ENCODE measurements around the gene DHRS3. TPM values are rescaled to one million over a fixed set of nuclear protein-coding genes. Genes with fewer than 3 reads are reported as not detected.

DHRS3 gene
- total and polyA plus RNA-seq, 8 donors = 15.1 to 103 (median 58.2) TPM

DNA sequence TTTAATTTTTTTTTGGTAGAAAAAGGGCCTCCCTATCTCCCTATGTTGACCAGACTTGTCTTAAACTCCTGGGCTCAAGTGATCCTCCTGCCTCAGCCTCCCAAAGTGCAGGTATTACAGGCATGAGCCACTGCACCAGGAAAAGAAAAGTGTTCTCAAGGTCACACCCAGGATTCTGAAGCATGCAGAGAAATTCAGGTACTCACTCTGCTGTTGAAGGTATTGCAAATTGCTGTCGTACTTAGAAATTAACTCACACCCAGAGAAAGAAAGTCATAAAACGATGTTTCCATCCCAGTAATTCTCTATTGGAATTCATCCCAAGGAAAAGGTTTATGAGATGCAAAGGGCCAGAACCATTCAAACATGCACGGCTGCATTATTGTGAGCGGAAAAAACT is 73.7 kb downstream of the DHRS3 start:
- TF ChIP-seq EP300 (IDR thresholded peaks at IDR 0.05) = no peak
- TF ChIP-seq, protein P1, sequence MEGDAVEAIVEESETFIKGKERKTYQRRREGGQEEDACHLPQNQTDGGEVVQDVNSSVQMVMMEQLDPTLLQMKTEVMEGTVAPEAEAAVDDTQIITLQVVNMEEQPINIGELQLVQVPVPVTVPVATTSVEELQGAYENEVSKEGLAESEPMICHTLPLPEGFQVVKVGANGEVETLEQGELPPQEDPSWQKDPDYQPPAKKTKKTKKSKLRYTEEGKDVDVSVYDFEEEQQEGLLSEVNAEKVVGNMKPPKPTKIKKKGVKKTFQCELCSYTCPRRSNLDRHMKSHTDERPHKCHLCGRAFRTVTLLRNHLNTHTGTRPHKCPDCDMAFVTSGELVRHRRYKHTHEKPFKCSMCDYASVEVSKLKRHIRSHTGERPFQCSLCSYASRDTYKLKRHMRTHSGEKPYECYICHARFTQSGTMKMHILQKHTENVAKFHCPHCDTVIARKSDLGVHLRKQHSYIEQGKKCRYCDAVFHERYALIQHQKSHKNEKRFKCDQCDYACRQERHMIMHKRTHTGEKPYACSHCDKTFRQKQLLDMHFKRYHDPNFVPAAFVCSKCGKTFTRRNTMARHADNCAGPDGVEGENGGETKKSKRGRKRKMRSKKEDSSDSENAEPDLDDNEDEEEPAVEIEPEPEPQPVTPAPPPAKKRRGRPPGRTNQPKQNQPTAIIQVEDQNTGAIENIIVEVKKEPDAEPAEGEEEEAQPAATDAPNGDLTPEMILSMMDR (IDR thresholded peaks at IDR 0.05) = no peak
- TF ChIP-seq POLR2AphosphoS5 (IDR thresholded peaks at IDR 0.05) = no peak
- TF ChIP-seq POLR2A (IDR thresholded peaks at IDR 0.05) = no peak
- Histone ChIP-seq H3K27me3 (no peaks in the 10 kb centered on the region), H3K4me3 (no peak overlapping the region), H3K4me1 (peaks cover 23 to 56% (median 46%) of the 10 kb centered on the region in 4 donors), H3K27ac (peak overlapping the region in 1 of 5 donors; percentile 84), H3K36me3 (no peaks in the 10 kb centered on the region), H3K9me3 (no peaks in the 10 kb centered on the region)
- intact Hi-C loops (cut with DNase I; ENCODE audit: low total_unique reads) = no loop called here
- DNase-seq = no peak
- 77 to 92% (median 89%) methylated on average over 4 of the region's 4 CpGs for WGBS, 5 donors

DNA sequence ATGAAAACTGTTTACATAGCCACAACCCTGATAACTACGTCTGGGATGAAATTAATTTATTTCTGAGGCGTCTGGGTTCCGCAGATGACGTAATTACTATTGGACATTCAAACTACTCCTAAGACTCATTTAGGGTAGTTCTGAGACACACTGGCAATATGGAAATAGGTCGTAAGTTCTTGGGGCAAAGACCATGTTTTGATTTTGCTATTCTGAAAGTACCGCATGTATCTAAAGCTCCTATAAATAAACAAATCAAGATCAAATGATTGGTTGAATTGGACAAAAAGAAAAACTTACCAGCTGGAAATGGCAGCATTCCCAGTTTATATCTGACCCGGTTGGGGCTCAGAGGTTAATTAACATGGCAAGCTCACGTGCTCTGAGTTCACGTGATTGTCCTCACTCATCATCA is 74.3 kb downstream of the DHRS3 start:
- no peak for TF ChIP-seq POLR2A (IDR thresholded peaks at IDR 0.05)
- TF ChIP-seq EP300 (IDR thresholded peaks at IDR 0.05) = no peak
- TF ChIP-seq, protein P1 (IDR thresholded peaks at IDR 0.05) = no peak
- TF ChIP-seq POLR2AphosphoS5 (IDR thresholded peaks at IDR 0.05) = no peak
- H3K36me3 ChIP-seq = no peaks in the 10 kb centered on the region
- WGBS, 5 donors = 22 to 45% (median 28%) methylated on average over 9 of the region's 9 CpGs
- no peaks in the 10 kb centered on the region for H3K9me3 ChIP-seq
- peaks cover 21 to 53% (median 41%) of the 10 kb centered on the region in 4 donors for H3K4me1 ChIP-seq
- H3K4me3 ChIP-seq = no peak overlapping the region
- no peaks in the 10 kb centered on the region for H3K27me3 ChIP-seq
- intact Hi-C loops (cut with DNase I; ENCODE audit: low total_unique reads) = no loop called here
- H3K27ac ChIP-seq = peak overlapping the region in 1 of 5 donors; percentile 84
- DNase-seq = no peak

DNA sequence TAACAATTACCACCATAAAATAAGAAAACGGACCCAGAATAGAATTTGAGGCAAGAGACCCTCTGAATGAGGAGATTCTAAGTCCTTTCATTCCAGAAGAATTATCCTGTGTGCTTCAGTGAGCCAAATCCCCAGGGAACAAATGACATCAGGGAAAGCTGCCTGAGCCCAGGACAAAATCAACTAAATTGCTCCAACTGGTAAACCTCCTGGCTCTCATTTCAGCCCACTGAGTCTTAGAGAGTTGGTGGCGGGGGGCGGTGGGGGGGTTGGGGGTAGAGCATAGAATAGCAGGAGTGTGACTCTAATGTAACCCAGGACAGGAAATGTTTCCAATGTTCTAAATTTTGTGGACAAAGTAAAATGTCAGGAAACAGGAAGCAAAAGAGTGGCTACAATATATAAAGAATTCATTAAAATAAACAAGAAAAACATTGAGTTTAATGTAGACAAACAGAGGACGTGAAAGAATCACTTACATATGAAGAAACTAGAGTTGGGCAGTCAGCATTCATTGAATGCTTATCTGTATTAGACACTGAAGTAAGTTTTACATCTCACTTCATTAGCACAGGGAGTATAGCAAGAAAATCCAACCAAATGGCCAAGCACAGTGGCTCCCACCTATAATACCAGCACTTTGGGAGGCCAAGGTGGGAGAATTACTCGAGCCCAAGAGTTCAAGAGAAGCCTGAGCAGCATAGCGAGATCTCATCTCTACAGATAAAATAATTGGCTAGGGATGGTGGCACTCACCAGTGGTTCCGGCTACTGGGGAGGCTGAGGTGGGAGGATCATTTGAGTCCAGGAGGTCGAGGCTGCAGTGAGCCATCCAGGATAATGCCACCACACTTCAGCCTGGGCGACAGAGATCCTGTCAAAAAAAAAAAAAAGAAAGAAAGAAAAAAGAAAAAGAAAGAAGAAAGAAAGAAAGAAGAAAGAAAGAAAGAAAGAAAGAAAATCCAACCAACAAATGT is 75.1 kb downstream of the DHRS3 start:
- TF ChIP-seq, protein P1 (IDR thresholded peaks at IDR 0.05) = no peak
- H3K4me1 ChIP-seq = peaks cover 21 to 51% (median 36%) of the 10 kb centered on the region in 4 donors
- H3K27me3 ChIP-seq = no peaks in the 10 kb centered on the region
- WGBS, 5 donors = 73 to 89% (median 88%) methylated on average over 9 of the region's 9 CpGs
- no peak overlapping the region for H3K4me3 ChIP-seq
- intact Hi-C loops (cut with DNase I; ENCODE audit: low total_unique reads) = no loop called here
- DNase-seq = no peak
- peak overlapping the region in 3 of 5 donors; percentile 8 to 84 (median 79) for H3K27ac ChIP-seq
- no peaks in the 10 kb centered on the region for H3K9me3 ChIP-seq
- no peaks in the 10 kb centered on the region for H3K36me3 ChIP-seq

DNA sequence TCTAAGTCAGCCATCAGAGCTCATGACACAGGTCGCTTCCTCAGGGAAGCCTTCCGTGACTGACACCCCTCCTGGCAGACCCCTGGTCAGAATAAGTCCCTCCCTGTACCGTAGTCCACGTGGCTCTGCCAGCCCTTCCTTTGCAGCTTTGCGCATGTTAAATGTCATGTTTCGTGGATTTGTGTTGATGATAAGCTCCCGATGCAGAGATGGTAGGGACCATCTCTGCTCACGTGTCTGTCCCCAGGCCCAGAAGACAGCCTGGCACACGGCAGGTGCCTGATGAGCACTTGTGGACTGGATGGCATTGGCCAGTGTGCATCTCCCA is 75.9 kb downstream of the DHRS3 start:
- no peaks in the 10 kb centered on the region for H3K27me3 ChIP-seq
- TF ChIP-seq POLR2A (IDR thresholded peaks at IDR 0.05) (no peak), POLR2AphosphoS5 (IDR thresholded peaks at IDR 0.05) (no peak)
- TF ChIP-seq, protein P1 (IDR thresholded peaks at IDR 0.05) = no peak
- DNase-seq = no peak
- H3K27ac ChIP-seq = peak overlapping the region in 4 of 5 donors; percentile 77 to 84 (median 79)
- H3K4me3 ChIP-seq = no peak overlapping the region
- no peaks in the 10 kb centered on the region for H3K36me3 ChIP-seq
- H3K9me3 ChIP-seq = no peaks in the 10 kb centered on the region
- intact Hi-C loops (cut with DNase I; ENCODE audit: low total_unique reads) = no loop called here
- peaks cover 21 to 51% (median 32%) of the 10 kb centered on the region in 4 donors for H3K4me1 ChIP-seq
- WGBS, 5 donors = 88 to 95% (median 93%) methylated on average over 9 of the region's 9 CpGs
